GM18870 (cell line): ENCODE data around the gene SNTG2.
"Not testable (repeated sequence)": the region's sequence is repeated elsewhere in the genome, so short reads cannot be mapped to it uniquely, and the experiment has no call there.

Experiments
- ATAC-seq: cut with Tn5 transposase; IDR thresholded peaks from one replicate; pipeline ENCODE4 v1.9.1; 2021; ENCODE audit warnings: moderate library complexity; ENCODE audit not compliant: unreplicated experiment

SNTG2 gene

DNA sequence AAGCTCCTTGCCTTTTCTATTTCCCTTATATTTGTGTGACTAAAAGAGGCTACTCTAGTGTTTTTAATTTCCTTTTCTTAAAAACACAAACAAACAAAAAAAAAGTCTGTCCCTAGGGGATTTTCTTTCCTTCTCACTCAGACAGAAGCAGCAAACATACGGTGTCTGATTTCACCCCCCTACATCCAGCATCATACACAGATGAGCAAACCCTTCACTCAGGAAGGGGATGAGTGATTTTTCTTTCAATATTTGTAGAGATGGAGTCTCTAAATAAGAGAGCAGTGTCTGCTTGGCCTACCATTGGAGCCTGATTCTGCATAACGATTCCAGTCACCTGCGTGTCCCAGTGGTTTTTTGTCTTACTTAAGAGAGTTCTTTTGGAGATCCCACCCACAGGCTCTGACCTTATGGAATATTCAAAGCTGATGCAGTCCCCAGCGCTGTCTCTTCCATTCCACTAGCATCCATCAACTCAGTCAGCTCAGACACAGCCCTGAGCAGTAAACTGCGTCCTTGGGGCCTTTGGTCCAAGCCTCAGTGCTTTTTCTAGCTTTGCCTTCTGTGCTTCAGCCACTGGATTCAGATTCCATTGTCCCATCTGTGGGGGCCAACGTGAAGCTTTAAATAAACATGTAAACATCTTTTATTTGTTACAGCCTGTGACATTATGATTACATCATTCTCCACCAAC lies 410.1 kb downstream of the SNTG2 start:
- ATAC-seq, result no peak

DNA sequence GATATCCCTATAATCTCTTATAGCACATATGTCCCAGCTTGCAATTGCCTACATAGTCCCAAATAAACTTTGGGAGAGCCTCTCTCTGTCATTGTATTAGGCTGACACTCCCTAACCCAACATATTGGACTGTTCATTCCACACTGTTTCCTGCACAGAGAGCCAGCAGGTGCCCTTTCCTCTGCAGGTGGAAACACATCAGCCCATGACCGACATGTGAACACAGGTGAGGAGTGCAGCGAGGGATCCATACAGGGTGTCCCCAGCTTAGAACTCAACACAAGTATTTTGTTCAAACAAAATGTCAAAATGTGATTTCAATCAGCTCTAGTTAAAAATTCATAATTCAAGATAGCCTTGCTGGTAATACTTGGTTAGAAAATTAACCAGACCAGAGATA lies 412.7 kb downstream of the SNTG2 start:
- no peak for ATAC-seq

DNA sequence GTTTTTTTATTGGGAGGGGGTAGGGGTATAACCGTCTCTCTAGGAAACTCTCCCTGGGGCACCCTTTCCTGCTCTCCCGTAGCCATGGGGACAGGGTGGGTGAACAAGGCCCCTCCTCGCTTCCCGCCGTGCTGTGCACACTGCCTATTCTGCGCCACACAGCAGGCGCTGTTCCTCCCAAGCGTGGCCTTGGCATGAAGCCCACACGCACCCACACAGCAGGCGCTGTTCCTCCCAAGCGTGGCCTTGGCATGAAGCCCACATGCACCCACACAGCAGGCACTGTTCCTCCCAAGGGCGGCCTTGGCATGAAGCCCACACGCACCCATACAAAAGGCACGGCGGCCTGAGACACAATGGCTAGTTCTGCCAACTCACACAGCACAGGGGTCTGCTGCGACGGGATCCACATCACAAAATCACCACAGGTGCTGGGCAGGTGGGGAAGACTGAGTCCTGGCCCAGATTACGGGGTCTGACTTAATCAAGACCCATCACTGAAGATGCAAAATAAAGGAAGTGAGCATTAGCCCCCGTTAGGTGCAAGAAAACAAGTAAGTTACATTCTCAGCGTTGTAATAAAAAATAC lies 416.0 kb downstream of the SNTG2 start:
- ATAC-seq, result no peak

DNA sequence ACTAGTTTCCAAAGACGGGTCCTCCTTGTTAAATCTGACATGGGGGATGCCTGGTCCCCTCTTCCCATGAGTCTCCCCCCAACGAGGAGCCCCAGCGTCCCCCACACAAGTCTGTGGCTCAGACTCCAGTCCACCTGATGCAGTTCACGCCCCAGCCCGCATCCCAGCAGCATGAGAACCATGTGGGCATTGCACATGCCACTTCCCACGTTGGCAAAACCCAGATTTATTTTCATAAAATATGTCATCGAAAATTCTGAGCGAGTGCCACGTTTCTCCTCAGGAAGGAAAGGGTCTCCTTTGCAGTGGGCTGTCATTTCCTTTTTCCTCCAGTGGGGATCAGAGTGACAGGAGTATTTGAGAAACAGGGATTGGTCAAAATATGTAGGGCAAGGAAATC lies 417.0 kb downstream of the SNTG2 start:
- ATAC-seq, result no peak

DNA sequence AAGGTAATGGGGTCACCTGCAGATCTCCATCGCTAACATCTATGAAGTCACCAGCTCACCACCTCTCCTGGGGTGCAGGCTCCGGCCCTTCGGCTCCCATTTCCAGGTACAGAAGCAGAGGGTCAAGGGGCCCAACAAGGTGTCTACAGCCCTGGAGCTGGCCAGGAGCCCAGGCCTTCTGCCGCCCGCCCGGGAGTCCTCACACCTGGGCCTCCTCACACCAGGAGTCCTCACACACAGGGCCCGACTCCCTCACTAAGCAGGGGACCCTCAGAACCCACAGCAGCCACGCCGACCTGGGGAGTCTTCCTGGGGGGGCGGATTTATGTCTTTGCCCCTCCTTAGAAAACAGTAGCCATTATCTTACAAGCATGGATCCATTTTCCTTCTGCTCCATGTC lies 419.3 kb downstream of the SNTG2 start:
- no peak for ATAC-seq

DNA sequence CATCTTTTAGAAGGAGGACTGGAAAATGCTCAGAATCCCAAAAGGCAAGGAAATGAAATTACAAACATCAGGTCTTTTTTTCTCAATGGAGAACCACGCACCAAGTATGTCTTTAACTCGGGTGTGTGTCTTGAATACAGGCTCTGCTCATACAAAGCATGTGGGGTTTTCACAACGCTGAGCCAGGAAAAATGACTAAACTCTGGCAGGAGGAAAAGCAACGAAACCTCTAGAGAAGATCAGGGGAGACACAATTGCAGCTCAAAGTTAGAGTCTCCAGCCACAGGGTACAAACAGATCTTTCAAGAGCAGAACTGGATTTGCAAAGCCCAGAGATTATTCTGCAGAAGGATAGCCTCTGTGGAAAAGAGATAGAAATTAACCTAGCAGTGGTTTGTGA lies 419.8 kb downstream of the SNTG2 start:
- ATAC-seq, result no peak

DNA sequence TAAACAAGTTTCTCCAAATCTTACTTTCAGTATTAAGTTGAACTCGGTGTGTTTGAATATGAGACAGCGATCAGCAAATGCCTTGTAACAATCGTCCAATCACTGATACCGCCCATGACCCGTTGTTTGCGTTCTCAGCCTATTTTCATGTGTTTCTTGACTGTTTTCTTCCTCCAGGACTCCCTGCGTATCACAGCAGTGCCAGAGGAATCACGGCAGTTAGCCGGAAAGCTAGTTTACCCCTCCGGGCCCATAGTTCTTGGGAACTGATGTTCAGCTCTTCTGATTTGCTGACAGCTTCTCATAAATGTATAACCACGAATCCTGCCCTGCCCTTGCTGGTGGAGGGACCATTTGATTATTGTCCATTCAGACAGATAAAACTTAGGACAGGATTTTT lies 420.4 kb downstream of the SNTG2 start:
- ATAC-seq, result no peak

DNA sequence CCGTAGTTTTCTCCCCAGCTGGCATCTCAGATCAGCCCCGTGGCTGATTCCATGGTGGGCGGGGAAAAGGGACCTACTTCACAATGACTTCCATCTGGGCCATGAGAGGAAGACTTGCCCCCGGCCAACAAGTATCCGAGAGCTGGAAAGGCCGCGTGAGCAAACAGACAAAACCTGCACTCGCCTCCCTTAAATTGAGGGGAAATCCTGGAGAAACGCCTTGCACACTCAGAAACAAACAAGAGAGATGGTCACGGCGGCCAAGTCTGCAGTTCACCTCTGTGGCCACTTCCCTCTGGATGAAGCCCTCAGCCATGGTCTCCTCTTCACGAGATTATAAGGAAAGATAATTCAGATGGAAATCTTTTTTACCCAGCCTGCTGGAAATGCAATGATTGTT lies 423.2 kb downstream of the SNTG2 start:
- no peak for ATAC-seq

DNA sequence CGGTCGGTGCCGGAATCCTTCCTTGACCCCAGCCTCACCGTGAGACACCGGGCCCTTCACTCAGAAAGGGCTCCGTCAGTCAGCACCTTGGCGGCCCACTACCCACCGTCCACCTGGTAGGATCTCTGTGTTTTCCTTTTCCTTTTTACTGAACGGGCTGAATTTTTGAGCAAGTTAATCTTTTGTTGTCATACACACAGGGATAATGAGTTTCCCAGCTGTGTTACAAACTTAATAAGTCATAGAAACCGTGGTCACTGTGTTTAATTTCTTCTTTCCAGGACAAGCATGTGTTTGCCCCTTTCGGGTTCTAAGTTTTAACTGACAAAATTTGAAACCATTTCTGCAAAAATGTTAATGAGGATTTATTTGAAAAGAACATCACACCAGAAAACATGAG lies 423.6 kb downstream of the SNTG2 start:
- ATAC-seq, result no peak

DNA sequence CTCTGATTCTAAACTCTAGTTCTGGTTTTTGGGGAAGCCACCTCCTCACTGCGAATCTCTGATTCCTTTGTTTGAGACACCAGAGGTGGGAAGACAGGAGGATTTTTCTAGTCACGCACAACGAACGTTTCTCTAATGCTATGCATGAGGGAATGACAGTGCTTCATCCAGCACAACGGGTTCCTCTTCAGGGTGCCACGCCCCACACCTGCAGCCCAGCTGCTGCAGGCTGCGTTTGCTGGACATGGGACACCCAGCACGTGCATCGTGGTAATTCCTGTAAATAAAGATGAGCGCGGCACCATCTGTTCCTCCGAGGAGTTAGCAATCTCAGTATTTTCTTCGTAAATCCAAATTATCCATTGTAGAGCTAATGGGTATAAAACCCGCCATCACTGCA lies 425.1 kb downstream of the SNTG2 start:
- ATAC-seq, result no peak

DNA sequence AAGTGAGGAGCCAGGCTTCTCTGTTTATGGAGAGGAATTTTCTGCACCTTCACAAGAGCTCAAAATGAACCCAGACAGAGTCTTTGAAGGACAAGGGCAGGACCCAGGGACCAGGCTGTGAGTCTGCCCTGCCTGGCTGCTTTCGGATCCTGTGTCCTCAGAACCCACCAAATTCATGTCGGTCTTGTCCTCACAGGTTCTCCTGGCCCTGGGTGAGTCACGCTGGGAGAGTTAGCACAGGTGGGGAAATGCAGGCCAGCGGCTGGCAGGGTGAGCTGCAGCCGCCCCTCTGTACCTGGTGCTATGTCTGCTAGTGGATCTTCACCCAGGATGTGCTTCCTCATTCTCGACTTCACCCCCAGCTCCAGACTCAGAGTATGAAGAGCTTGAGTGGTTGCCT lies 426.8 kb downstream of the SNTG2 start:
- no peak for ATAC-seq

DNA sequence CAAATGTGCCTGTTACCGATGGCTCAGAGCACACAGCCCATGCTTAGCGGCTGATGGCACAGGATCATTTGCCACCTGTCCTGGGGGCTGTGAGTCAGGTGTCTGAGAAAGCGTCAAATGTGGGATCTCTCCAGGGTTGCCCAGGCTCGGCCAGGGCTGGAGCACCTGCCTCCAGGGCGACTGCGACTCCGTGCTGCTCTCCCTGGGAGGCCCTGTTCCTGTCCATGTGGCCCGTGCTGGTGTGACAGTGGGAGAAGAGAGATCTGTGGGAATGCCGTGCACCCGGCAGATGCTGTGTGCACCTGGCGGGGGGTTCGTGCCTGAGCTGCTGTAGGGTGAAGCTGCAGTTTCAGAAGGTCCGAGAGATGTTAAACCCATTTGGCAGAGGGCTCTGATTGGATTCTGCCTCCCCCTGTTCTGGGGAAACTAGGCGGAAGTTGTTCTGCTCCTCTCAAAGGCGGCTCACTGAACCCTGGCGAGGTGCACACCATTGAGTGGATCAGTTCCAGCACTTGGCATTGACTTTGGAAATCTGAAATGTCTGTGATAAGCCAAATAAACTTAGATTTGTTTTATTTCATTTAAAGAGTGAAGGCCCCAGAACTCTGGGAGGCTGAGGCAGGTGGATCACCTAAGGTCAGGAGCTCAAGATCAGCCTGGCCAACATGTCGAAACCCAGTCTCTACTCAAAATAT lies 428.0 kb downstream of the SNTG2 start:
- no peak for ATAC-seq

DNA sequence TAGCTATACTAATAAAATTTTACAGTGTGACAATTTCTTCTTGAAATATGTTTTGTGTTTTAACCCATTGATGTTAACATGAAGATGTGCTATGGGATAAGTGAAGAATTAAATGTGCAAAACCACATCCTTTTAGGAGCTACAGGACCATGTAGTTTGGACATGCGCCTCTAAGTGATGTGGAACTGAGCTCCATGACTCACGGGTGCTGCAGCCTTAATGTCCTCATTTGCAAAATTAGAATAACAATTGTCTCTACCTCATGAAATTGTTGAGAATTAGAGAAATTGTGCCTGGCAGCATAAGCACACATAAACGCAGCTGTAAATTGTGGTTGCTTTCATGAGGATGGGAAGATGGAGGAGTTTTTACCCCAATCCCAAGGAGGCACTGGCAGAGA lies 431.0 kb downstream of the SNTG2 start:
- no peak for ATAC-seq

DNA sequence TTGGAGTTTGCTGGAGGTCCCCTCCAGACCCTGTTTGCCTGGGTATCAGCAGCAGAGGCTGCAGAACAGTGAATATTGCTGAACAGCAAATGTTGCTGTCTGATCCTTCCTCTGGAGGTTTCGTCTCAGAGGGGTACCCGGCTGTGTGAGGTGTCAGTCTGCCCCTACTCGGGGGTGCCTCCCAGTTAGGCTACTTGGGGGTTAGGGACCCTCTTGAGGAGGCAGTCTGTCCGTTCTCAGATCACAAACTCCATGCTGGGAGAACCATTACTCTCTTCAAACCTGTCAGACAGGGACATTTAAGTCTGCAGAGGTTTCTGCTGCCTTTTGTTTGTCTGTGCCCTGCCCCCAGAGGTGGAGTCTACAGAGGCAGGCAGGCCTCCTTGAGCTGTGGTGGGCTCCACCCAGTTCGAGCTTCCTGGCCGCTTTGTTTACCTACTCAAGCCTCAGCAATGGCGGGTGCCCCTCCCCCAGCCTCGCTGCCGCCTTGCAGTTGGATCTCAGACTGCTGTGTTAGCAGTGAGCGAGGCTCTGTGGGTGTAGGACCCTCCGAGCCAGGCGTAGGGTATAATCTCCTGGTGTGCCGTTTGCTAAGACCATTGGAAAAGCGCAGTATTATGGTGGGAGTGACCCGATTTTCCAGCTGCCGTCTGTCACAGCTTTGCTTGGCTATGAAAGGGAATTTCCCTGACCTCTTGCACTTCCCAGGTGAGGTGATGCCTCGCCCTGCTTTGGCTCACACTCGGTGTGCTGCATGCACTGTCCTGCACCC lies 437.5 kb downstream of the SNTG2 start:
- ATAC-seq, result not testable (repeated sequence)

DNA sequence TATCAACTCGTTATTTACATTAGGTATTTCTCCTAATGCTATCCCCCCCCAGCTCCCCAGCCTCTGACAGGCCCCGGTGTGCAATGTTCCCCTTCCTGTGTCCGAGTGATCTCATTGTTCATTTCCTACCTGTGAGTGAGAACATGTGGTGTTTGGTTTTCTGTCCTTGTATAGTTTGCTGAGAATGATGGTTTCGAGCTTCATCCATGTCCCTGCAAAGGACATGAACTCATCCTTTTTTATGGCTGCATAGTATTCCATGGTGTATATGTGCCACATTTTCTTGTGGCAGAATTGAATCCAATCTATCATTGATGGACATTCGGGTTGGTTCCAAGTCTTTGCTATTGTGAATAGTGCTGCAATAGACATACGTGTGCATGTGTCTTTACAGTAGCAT lies 439.5 kb downstream of the SNTG2 start:
- not testable (repeated sequence) for ATAC-seq

DNA sequence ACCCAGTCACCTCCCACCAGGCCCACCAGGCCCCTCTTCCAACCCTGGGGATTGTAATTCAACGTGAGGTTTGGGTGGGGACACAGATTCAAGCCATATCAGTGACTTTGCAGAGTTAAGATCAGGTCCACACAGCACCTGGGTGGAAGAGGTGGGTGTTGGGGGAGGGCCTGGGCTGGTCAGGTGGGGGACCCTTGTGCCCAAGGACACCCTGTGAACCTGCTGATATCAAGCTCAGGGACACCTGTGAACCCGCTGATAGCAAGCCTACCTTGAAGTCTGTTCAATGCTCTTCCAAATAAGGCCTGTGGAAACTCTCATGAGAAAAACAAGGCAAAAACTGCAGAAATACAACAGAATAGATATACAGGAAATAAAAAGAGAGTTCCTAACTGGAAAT lies 442.7 kb downstream of the SNTG2 start:
- ATAC-seq, result no peak

DNA sequence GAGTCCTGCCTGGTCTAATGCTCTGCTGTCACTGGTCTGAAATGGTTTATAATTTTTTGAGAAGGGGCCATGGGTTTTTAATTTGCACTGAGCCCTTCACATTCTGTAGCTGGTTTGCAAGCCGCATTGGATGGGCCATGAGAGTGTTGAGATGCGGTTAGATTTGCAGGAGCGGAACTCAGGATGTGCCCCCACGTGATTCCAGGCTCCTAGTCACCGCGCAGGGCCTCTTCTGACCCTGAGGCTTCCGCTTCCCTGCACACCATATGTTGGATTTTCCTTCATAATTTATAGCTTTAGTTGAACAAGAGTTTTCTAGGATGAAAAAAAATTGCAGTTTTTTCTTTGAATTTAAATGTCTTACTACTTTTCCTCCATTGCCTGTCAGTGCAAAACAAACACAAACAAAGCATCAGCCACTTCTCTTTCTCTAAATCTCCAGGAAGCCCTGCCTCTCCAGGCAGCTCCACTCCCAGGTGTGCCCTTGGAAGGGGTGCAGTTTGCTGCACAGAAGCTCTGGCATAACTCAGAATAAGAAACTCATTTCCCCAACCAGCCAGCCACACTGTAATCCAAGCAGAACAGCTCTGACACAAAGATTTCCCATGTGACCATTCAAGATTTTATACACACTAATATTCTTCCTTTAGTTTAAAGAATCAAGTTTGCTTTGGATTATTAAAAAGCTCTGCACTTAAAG lies 444.2 kb downstream of the SNTG2 start:
- no peak for ATAC-seq

DNA sequence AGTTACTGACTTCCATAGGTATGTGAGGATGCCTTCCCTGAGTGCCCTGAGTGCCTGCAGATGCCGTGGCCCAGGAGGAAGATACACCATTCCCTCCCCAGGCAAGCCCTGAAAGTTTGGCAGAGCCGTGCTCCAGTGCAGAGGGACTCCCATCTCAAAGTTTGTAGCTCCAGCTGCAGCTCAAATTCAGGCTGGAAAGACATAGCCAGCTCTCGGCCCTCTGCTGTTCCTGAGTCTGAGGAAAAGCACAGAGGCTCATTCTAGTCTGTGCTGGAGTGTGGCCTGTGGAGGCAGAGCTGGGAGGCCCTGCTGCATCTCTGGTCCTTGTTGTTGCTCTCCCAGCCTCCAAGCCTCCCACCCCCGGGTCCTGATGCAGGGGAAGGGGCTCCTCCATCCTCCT lies 446.7 kb downstream of the SNTG2 start:
- ATAC-seq, result no peak

DNA sequence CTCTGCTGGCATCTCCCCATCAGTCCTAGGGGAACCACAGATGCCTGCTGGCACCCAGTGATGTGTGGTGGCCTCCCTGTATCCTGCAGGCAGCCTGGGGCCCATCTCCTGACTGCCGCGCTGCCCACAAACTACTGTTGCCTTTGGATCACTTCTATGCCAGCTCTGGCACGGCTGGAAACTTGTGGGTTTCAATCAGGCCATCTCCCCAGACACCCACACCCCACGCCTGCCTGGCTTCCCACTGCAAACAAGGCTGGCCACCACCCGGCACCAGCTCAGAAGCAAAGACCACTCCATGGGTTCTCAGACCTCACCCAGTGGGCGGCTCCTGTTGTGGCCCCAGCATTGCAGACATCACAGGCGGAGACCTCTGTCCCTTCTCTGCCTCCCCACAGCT lies 447.5 kb downstream of the SNTG2 start:
- no peak for ATAC-seq

DNA sequence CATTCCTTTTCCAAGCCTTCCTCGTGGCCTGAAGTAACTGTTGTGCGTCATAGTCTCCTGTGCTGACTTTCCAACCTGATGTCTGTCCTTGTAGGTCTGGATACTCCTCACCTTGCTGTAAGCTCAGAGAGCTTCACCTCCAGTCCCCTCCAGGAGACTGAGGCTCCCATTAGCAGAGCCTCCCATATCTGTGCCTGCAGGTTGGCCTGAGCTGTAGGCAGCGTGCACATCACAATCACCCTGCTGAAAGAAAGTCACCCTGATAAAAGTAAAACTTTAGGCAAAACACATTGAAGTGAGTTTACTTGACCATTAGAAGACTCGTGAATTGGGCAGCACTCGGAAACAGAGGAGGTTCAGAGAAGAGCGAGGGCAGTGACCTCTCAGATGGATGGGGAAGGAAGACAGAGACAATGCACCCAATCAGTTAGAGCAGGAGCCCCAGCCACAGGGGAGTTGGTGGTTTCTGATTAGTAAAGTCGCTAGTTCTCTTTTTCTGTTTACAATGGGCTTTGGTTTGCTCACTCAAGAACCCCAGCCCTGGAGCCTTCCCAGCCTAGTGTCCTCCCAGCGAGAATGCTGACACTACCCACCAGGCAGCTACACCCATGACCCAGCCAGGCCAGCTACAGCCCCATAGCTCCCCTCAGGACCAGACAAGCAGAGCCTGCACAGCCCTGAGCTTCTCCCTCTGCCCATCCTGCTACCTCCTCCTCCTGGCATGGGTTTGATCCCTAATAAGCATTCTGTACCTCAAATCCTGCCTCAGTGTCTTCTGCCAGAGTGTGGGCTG lies 450.5 kb downstream of the SNTG2 start:
- no peak for ATAC-seq
